Measurements from ENCODE around the gene HOXA9.

Gene HOXA9

DNA sequence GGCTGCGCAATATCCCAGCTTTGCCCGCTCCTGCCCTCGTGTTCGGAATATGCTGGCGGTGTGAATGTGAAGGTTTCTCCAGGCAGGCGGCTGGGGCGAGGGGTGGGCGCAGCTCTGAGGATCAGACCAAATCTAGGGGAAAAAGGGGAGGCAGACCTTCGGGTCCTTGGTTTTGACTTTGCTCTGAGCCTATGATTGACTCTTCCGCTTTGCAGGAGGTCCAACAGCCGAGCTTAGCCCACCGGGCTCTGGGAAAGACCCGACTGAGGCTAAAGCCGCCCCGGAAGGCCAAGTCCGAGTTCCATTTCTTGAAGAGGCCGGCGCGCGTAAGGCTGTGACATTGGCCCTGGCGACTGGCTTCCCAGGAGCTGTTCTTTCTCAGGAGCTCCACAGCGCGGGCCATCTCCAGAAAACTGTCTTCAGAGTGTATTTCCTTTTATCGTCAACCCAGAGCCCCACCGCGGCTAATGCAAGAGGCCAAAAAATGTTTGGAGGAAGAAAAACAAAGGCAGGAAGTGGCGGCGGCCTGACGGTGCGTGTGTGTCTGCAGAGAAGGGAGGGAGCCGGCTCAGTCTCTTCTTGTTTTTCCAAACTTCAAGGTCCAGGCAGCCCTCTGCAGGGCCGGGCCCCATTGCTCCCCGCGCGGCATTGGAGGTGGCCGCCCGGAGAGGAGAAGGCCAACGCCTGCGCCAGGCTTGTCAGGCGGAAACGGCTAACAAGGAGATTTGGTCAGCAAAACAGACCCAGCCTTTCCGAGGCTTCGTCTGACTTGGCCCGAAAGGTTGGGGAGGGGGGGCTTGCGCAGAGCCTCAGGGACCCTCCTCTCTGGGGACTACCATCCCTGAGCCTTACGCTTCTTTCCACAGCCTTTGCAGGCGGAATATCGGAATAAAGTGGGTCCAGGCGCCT, 23.3 kb upstream of the HOXA9 start:
- DNase-seq (ENCODE audit: low spot score), result no peak

DNA sequence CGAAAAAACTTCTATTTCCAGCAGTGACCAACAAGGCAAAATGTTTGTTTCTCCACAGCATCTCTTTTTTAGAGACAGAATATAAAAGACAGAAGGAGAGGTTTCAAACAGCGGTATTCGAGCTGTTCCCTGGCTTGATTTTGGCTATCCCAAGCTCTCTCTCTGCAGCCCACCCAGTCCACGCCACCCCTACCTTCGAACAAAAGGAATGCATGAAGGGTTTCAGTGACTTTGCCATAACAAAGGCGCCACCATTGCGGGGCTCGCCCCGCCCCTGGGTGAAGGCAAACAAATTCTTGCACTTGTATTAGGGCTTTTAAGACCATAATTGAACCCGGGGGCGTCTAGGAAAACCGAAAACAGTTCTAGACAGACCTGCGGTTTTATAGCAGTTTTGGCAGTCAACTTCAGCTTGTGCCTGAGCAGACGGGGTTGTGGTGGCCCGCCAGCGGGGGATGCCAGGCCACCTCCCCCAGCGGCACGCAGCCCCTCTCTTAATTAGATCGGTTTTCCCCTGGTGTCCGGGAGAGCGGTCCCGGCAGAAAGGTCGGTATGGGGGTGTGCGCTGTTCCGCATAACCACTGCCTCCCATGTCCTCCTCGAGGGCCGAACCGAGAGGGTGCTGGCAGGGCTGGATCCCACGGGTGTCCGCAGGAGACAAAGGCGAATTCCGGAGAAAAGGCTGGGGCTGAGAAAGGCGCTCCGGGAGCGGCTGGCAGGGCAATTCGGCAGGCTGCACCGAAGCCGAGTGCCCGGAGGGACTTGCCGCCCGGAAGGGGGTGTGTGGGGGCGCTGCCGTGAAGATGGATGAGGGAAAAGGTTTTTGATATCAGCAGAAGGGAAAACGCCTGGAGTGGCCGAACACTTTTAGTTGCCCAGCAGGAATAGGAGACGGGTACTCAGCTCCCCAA, 22.4 kb upstream of the HOXA9 start:
- DNase-seq (ENCODE audit: low spot score), result no peak

DNA sequence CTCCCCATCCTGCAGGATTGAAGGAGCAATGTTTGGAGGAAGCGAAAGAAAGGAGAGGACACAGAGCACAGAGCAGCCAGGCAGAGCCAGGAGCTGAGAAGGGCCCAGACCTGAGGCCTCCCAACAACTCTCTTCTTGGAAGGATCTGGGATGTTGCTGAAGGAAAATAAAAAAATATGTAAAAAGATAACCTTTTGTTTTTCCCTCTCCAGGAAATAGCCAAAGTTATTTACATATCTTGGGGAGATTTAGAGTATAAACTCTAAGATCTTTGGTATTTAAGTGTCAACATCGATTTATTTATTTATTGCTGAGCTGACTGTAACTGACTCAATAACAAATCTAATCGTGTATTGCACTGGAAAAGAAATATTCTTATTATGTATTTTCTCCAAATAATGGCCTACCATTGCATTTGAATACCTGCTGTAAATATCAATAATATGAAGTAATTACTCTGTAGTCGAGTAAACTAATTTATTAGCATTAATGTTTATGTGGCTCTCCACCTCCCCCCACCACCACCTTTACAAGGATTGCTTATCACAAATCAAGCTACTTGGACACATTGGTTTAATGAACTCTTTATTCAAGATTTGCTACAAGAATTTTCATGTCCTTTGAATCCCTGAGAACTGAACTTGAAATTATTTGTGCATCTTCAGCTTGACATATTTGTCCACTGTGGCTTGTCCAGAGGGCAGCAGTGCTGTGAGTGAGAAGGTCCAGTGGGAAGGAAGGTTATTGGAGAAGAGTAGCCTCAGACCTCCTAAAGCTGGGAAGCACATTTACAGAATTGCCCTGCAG, 21.5 kb upstream of the HOXA9 start:
- no peak for DNase-seq (ENCODE audit: low spot score)

DNA sequence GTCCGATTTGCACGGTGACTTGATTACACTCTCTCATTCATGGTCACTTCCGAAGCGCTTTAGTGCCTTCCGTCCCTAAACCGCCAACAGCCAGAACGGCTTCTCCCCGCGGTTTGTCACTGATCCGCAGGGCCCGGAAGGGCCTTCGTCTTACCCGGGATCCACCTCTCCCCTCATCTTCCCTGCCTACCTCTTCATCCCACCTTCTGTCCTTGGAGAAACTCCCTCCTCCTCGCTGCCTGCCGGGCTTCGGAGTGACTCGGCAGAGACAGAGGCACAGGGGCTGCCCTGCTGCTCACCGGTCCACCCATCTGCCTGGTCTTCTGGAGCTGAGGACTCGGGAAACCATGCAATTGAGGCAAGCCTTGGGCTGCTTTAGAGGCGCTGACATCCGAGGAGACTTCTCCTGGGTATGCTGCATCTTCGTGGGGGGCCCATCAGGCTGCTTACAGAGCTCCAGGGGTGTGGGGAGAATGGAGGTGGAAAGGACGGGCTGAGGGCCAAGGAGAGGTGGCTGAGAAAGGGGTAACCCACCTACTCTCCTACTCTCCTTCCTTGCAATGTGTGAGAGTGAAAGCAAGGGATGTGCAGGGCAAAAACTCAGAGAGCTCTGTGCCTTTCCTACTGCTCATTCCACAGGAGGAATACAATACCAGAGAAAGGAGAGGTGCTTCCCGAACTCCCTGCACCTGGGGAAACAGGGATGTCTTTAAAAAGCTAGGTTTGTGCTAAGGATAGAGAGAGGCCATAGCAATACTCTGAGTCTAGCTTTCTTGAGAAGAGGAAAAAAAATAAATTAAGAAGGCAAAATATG, 20.7 kb upstream of the HOXA9 start:
- DNase-seq (ENCODE audit: low spot score), result no peak

DNA sequence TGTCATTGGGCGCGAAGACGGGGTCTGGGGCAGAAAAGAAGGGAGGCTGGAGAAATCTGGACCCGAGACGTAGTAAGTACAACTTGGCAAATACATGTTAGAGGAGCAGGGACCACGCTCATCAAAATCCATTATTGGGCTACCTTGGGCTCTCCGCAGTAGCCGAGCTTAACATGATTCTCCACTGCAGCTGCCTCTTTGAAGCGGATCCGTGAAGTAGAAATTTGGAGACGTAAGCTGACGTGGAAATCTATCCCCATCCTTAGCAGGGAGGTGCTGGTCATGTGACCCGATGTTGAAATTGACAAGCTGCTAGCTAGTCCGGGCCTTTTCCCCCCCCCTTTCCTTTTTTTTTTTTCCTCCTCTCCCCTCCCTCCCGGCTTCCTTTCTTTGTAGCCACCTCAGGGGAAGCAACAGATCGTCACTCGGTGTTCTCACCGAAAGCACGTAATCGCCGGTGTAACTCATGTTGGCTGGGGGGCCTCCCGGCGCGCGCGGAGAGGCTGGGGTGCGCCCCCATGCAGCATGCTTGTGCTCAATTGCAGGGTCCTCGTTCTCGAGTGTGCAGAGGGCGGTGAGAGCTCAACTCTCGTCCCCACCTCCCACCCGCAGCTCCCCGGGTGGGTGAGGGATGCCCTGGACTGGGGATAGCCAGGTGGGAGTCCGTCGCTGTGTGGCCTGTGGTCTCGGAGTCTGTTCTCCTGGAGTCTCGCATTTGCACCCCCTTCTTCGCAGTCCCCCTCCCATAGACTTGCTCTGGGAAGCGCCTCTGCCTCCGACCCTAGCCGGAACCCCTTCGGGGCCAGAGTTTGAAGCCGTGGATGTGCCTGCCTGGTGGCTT, 19.9 kb upstream of the HOXA9 start, which contains the start of gene HOXA11:
HOXA11 (minus strand) TSS at position 220 of the 841 bp plus-strand sequence; CDS start at position 132, 88 bp downstream.
- DNase-seq (ENCODE audit: low spot score), result no peak

DNA sequence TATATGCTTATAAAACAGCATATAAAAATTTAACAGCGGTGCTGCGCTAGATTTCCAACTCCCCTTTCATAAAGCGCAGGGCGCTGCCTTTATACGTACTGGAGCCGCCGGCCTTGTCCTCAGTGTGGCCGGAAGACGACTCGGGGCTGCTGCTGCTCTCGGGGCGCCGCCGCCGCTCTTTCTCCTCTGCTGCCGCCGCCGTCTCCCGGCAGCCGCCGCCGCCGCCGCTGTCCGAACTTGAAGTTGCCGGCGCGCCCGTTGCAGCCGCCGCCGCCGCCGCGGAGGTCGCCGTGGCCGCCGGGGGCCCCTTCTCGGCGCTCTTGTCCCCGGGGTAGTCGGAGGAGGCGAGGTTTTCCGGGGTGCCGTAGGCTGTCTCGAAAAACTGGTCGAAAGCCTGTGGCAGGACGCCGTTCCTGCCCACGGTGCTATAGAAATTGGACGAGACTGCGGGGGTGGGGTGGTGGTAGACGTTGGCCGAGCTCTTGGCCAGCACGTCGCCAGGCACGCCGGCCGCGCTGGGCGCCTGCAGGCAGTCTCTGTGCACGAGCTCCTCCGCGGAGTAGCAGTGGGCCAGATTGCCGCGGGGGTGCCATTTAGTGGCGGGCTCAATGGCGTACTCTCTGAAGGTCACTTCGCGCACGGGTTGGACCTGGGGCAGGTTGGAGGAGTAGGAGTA, 19.1 kb upstream of the HOXA9 start:
- no peak for DNase-seq (ENCODE audit: low spot score)

DNA sequence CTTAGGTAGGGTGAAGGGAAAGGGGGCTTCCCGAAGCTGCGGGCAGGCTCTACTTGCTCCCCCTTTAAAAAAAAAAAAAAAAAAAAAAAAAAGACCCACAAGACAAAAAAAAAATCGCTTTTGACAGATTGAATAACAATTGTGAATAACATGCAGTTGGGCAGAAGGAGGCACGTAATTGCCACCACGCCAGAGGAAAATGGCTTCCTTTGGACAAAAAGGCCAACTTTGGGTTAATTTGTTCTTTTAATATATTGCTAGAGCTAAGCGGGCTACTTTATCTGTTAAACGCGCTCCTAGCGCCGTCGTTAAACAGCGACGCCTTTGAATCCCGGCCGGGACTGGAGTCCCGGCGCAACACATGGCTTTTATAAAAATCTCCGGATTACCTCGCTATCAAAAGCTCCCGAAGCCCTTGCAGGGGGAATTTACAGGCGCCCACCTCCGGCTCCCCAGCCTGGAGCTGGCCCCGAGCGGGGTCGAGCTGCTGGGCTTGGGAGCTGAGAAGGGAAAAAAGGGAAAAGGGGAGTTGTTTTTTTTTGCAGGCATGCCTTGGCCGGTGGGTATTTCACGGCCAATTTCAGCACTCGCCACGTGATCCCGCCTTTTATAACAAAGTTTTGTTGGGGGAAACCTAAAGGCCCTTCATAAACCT, 18.5 kb upstream of the HOXA9 start:
- DNase-seq (ENCODE audit: low spot score), result no peak

DNA sequence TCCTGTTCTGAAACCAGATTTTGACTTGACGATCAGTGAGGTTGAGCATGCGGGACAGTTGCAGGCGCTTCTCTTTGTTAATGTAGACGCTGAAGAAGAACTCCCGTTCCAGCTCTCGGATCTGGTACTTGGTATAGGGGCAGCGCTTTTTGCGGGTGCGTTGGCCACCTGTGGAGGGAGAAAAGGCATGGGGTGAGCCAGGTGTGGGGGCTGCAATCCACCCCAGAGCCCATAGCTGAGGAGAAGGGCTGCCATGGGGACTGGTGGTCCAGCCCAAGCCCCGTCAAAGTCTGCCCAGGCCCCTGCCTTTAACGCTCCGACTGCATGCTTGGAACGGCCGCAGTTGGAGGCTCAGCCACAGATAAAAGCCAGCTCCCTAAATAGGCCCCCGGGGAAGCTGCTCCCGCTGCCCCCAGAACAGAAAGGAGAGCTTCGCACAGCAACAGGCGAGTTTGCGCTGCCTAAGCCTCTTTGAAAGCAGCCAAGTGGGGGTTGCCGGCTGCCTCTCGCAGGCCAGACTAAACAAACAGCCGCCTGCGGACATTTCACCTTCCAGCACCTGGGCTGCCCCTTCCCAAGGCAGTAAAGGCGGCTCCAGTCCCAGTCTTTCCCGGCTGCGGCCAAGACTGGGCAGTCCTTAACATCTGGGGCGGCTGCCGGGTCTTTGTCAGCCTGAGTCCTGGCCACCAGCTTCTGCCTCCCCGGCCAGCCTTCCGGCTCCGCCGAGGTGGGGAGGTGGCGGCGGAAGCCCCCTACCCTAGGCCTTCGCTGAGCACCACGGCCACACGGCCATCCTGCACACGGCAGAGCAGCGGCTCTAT, 17.7 kb upstream of the HOXA9 start:
- no peak for DNase-seq (ENCODE audit: low spot score)

DNA sequence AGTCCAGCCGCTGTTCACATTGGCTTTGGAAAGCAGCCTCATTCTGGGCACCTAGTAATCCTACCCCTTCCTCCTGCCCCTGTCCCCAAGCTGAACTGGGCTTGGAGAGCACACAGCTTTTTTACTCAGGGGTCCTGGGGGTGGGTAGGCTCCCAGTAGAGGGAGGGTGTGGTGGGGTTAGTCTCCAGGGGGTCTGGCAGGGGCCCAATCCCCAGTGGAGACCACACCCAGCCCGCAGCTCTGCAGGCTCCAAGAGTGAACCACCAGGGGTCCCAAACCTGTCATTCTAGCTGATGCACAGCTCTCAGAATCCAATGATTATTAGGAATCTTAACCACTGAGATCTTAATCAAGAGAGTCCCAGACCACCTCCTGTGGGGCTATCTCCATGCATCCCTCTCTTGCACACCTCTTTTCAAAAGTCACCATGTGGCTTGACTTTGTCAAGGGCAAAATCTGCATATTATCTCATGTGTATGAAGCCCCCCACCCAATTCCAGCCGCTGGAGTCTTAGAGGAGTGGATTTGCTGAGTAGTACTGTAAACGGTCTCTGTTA, 17.0 kb upstream of the HOXA9 start:
- no peak for DNase-seq (ENCODE audit: low spot score)

DNA sequence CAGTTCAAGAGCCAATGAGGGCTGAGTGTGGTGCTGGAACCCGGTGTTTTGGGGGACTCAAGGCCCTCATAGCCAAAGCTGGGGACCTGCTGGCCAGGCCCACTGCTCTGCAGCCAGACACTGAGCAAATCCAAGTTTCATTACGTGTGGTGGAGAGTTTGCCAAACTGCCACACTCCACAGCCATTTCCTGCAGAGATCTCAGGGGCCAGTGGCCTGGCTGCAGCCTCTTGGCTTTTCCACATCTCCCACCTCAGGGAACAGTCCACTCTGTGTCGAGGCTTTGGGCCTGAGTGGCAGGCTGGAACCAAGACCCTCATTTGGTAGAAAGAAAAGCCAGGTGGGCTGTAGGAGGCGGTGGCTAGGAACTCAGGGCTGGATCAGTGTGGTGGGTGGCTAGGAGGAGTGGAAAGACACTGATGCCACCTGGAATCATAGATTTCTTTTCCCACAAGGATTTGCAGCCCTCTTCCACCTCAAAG, 16.5 kb upstream of the HOXA9 start:
- DNase-seq (ENCODE audit: low spot score), result no peak

DNA sequence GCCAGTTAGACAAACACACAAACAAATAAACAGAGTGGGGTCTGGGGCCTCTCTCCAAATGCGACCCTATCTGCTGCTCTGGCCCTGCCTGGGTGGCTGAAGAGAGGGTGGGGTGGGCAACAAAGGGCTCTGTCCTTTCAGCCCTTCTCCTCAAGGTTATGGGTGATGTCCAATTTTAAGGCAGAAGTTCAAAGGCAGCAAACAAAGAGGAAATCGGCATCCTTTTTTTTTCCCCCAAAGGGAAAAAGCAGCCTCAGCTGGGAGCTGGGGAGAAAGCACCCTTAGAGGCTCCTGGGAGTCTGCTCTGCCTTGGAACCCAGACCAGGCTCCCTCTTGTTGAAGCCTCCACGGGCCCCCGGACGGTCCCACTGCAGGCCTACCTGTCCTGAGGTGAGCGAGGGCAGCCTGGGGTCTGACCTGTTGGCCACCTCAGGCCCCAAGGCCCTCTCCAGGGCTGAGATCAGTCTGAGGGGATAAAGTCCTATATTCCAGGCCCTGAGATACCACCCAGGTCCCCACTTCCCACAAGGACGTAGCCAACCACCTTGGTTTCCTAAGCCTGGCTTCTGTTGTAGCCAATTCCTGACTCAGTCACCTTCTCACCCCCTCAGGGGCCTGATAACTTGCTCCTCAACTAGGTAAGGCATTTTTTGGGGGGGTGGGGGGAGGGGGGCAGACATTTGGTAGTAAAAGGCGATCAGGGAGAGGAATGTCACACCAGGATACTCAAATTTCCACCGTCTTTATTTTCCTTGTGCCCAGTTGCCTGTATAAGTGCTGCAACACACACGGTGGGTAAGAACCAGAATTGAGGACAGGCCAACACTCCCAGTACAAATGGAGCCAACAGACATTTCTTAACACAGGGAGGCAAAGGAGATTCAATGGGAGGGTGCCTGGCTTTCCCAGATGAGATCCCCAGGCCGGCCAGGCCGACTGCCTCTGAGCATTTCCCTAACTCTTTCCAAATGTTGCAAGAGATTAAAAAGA, 15.4 kb upstream of the HOXA9 start:
- DNase-seq (ENCODE audit: low spot score), result no peak

DNA sequence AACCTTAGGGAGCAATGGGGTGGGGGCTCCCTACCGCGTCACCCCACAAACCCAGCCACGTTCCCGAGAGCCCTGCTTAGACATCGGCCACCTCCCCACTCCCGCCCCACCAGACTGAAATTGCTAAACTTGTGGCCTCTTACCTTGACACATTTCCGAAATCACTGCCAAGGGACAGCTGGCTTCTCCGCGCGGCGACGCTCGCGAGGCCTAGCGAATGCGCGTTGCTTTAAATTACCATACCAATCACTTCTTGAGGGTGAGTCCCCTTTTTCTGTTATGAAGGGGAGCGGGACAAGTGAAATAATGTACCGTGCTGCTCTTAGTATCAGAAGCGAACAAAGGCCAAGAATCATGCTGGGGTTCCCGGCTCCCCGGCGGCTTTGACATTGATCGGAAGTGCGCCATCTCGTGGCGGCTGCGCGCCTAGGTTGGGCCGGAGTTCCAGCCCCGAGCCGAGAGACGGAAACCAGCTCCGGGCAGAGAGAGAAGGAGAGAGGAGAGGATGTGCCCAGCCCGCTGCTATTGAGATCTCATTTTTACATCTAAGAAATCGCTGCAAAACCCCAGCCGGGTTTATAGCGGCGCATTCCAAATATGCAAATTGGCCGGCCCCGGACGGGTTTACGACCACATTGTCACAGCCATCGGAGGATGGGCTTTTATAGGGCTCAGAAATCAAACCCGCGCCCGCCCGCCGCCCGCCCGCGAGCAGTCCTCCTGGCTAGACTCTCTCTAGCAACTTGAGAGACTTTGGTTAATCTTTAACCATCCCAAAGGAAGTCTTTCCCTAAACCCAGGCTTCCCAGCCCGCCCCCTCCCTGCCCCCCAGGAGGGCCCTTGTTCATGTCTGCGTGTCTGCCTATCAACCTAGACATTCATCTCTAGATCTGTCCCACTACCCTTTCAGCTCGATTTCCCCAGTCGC, 14.4 kb upstream of the HOXA9 start:
- peak; percentile 62 for DNase-seq (ENCODE audit: low spot score)

DNA sequence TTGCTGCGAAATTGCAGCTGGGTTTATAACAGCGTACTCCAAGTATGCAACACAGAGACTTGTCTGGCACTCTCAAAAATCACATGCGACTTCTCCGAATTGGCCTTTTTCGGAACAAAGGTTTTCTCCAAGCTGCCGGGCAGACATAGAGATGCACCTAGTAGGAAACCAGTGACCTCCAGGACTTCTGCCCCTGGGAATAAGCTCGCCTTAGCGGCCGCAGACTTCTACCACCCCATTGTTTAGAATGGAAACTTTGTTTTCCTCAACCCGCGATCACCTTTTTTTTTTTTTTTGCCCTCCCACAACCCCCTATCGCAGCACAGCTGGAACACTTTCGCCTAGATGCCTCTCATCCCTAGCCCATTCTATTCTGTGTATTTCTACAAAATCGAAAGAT, 13.7 kb upstream of the HOXA9 start:
- DNase-seq (ENCODE audit: low spot score), result no peak

DNA sequence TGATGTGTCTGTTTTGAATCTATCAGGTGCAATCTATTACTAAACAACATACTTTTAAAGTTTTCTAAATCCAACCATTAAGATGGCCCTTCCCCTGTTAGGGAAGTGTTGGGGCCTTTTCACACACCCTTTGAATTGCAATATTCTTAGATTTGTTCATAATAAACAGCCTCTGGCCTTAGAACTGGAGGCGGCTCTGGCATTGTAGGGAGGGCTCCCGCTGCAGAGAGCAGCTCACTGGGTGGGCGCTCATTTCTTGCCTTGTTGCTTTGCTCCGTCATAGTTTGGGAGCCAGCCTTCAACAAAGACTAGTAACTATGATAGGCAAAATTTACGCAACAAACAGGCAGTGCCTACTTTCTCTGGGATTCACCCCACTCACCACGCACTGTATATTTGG, 13.0 kb upstream of the HOXA9 start:
- no peak for DNase-seq (ENCODE audit: low spot score)

DNA sequence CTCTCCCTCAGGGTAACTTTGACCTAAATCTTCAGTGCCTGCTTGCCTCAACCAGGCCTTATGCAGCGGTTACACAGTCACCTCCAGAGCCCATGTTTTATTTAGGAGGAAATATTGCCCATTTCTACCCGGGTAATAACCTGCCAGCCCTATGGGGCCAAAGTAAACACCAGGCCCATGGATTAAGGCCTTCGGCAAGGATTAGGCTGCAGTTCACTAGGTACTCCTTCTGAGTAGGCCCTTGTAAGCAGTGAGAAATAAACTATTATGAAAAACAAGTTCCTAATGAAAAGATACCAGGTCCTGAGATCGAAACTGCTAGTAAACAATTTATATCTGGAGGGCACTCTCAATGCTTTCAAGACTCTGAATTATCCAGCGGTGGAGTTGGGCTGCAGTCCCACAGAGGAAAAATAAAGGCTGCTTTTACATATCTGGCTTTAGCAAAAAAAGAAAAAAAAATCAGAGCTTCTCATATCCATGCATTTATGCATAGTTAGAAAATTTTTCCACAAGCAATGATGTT, 12.5 kb upstream of the HOXA9 start:
- DNase-seq (ENCODE audit: low spot score), result no peak

Measured in activated CD4-positive, alpha-beta T cell treated with anti-CD3 and anti-CD28 coated beads, Interleukin-2, Interleukin-4, amounts not matched to agents 100 ng/mL and 50 ng/mL, durations not matched to agents 16 hours and 8 hours (primary cell).